B cell (primary cell): ENCODE measurements around the gene HFE. TPM values are rescaled to one million over a fixed set of nuclear protein-coding genes. Genes with fewer than 3 reads are reported as not detected.

Experiments
- ATAC-seq: fragments of 200-7000 bp; cut with Tn5 transposase; one replicate; pipeline ENCODE4 v1.10.0; 2021; ENCODE audit warnings: low read depth, mild to moderate bottlenecking, moderate number of reproducible peaks, moderate library complexity
- CTCF ChIA-PET: fragments of 350-600 bp; sonication (Branson Sonifier 250); formaldehyde crosslinking; loops from one replicate; lab custom pipeline; 2021; ENCODE audit warnings: antibody characterized with exemption, inconsistent platforms; lab: Charles Lee
- POLR2A ChIA-PET: fragments of 350-600 bp; sonication (Branson Sonifier 250); formaldehyde crosslinking; loops from one replicate; lab custom pipeline; 2021; ENCODE audit warnings: antibody characterized with exemption; lab: Charles Lee
- DNase-seq: peaks from one replicate; pipeline ENCODE4 v3.0.0; 2013
- H2AFZ ChIP-seq: 2 replicates; pipeline ENCODE4 v1.6.1; 2012; ENCODE audit warnings: mild to moderate bottlenecking, low read depth, low read length; ENCODE audit not compliant: insufficient read depth, poor library complexity, severe bottlenecking
- H3K27ac ChIP-seq, 2 donors: 1 replicate in 1 of 2; 2 replicates in 1 of 2; pipeline ENCODE4 v1.5.1; 2012 to 2013; ENCODE audit warnings: low read length in 2 of 2, mild to moderate bottlenecking in 2 of 2, moderate library complexity in 1 of 2
- H3K27me3 ChIP-seq, 4 experiments: fragments of 200-600 bp in 1 of 4; sonication (generic) in 1 of 4; replicated peaks in 1 of 4; 1 replicate in 2 of 4; 2 replicates in 2 of 4; pipeline versions ENCODE4 v1.6.1 to v1.7.0; 2013 to 2016; ENCODE audit warnings: low read length in 3 of 4, mild to moderate bottlenecking in 2 of 4, mixed read lengths in 1 of 4, moderate library complexity in 1 of 4; ENCODE audit not compliant: insufficient read depth in 4 of 4, control insufficient read depth in 3 of 4; ENCODE audit errors: control extremely low read depth in 1 of 4
- H3K36me3 ChIP-seq, 2 experiments: replicated peaks in 1 of 2; 1 replicate in 1 of 2; 2 replicates in 1 of 2; pipeline versions ENCODE4 v1.6.1 to v1.7.1; 2013; ENCODE audit warnings: low read length in 1 of 2; ENCODE audit not compliant: insufficient read depth in 2 of 2, control insufficient read depth in 1 of 2; ENCODE audit errors: control extremely low read depth in 1 of 2, extremely low read depth in 1 of 2
- H3K4me1 ChIP-seq, 2 donors: fragments of 200-600 bp in 1 of 2; sonication (generic) in 1 of 2; 1 replicate in 1 of 2; 2 replicates in 1 of 2; pipeline versions ENCODE4 v1.5.1 to v1.6.1; 2013 to 2017; ENCODE audit warnings: low read length in 2 of 2; ENCODE audit not compliant: control insufficient read depth in 2 of 2, insufficient read depth in 2 of 2
- H3K4me2 ChIP-seq: replicated peaks from 2 replicates; pipeline ENCODE3; 2012; ENCODE audit warnings: mild to moderate bottlenecking, low read depth, low read length; ENCODE audit not compliant: poor library complexity, severe bottlenecking
- H3K4me3 ChIP-seq, 5 experiments: fragments of 200-600 bp in 1 of 5; sonication (generic) in 1 of 5; 1 replicate in 3 of 5; 2 replicates in 2 of 5; pipeline versions ENCODE4 v1.5.1 to v1.7.0; 2011 to 2016; ENCODE audit warnings: low read length in 4 of 5, mild to moderate bottlenecking in 4 of 5, low read depth in 2 of 5, control low read depth in 1 of 5, moderate library complexity in 1 of 5; ENCODE audit not compliant: insufficient read depth in 1 of 5; ENCODE audit errors: control extremely low read depth in 1 of 5, extremely low read depth in 1 of 5
- H3K79me2 ChIP-seq: fragments of 200-600 bp; sonication (generic); one replicate; pipeline ENCODE4 v1.6.0; 2016; ENCODE audit warnings: low read length; ENCODE audit not compliant: control insufficient read depth, insufficient read depth
- H3K9ac ChIP-seq: fragments of 200-600 bp; sonication (generic); 2 replicates; pipeline ENCODE4 v1.6.1; 2017; ENCODE audit warnings: mild to moderate bottlenecking, low read length, moderate library complexity
- H3K9me3 ChIP-seq, 3 donors: one replicate each; pipeline versions ENCODE4 v1.6.1 to v1.7.1; 2013; ENCODE audit warnings: low read length in 2 of 3; ENCODE audit not compliant: control insufficient read depth in 2 of 3, insufficient read depth in 1 of 3; ENCODE audit errors: control extremely low read depth in 1 of 3
- H4K20me1 ChIP-seq: 2 replicates; pipeline ENCODE4 v1.6.0; 2012; ENCODE audit warnings: mild to moderate bottlenecking, low read length; ENCODE audit not compliant: insufficient read depth, control insufficient read depth, poor library complexity, severe bottlenecking
- H3K27ac Mint-ChIP-seq: one replicate; pipeline ENCODE4 v1.8.0; 2021; ENCODE audit warnings: mixed read lengths
- H3K27me3 Mint-ChIP-seq: one replicate; pipeline ENCODE4 v1.8.0; 2021; ENCODE audit warnings: mixed read lengths
- H3K4me1 Mint-ChIP-seq: one replicate; pipeline ENCODE4 v1.8.0; 2021; ENCODE audit warnings: mixed read lengths
- H3K4me3 Mint-ChIP-seq: one replicate; pipeline ENCODE4 v1.8.0; 2021; ENCODE audit warnings: mixed read lengths
- H3K9me3 Mint-ChIP-seq: one replicate; pipeline ENCODE4 v1.8.0; 2022; ENCODE audit warnings: mixed read lengths; ENCODE audit not compliant: insufficient read depth
- CTCF ChIP-seq: fragments of 200-600 bp; IDR thresholded peaks from one replicate; pipeline ENCODE4 v1.8.0; 2022; ENCODE audit warnings: antibody characterized with exemption, mild to moderate bottlenecking
- EZH2 ChIP-seq: IDR thresholded peaks from 2 replicates; pipeline ENCODE4 v1.6.1; 2012; ENCODE audit warnings: borderline replicate concordance, low read depth, mild to moderate bottlenecking, moderate library complexity, low read length; ENCODE audit not compliant: insufficient read depth, poor library complexity, severe bottlenecking
- WGBS: methylation state at CpG from one replicate; pipeline ENCODE4 v1.1.5; 2013; ENCODE audit warnings: missing lambda C conversion rate; ENCODE audit not compliant: insufficient coverage; 5-methylcytosine and 5-hydroxymethylcytosine counted together
- intact Hi-C: fragments of 100-400 bp; cut with micrococcal nuclease; formaldehyde crosslinking; loops from one replicate; pipeline ENCODE4 v1.10.0; 2022
- polyA plus RNA-seq: library from polyadenylated mRNA; depleted of rRNA; stranded (reverse); fragments of >200 nt; gene quantifications from 2 replicates; pipeline ENCODE4 v1.2.3, GENCODE V29; 2012
- total RNA-seq, 2 donors: library from RNA; stranded (reverse); fragments of 120-200 nt in 1 of 2; gene quantifications; 1 replicate in 1 of 2; 2 replicates in 1 of 2; pipeline versions ENCODE4 v1.2.3 to v1.2.4, GENCODE V29; 2013 to 2022

HFE gene
- total and polyA plus RNA-seq, 2 donors (not counting 1 experiment from before 2014, with no cell fraction given): 5.9 to 6.3 TPM

GRCh38 chr6:26140254-26140966 lies 53.2 kb downstream of the HFE start:
- CTCF ChIA-PET: no interaction called here
- intact Hi-C loops: no loop called here
- DNase-seq (no peak), ATAC-seq (no peak)
- Mint-ChIP-seq H3K27ac (no peak overlapping the region), H3K9me3 (no peaks in the 10 kb centered on the region), H3K27me3 (no peaks in the 10 kb centered on the region), H3K4me3 (no peak overlapping the region), H3K4me1 (peaks cover 14% of the 10 kb centered on the region)
- Histone ChIP-seq H3K79me2 (peaks cover 3% of the 10 kb centered on the region), H3K4me2 (no peak overlapping the region), H3K4me1 (no peaks in the 10 kb centered on the region), H3K4me3 (no peak overlapping the region), H3K36me3 (peaks cover 3 to 33% of the 10 kb centered on the region in 2 experiments), H3K9me3 (no peaks in the 10 kb centered on the region), H3K27ac (peak overlapping the region in 1 of 2 donors; percentile 9), H3K9ac (no peak overlapping the region), H2AFZ (no peak overlapping the region), H4K20me1 (peaks cover 3% of the 10 kb centered on the region), H3K27me3 (no peaks in the 10 kb centered on the region)
- no peak for TF ChIP-seq CTCF
- TF ChIP-seq EZH2: no peak
- POLR2A ChIA-PET: no interaction called here
- 92% methylated on average over 2 of the region's 4 CpGs for WGBS

GRCh38 chr6:26140967-26141294 lies 53.7 kb downstream of the HFE start:
- TF ChIP-seq CTCF (no peak), EZH2 (no peak)
- intact Hi-C loops: no loop called here

More at GRCh38 chr6:26140967-26141294, 53.7 kb downstream of the HFE start:
- Histone ChIP-seq H3K27me3 (no peaks in the 10 kb centered on the region), H3K4me1 (no peaks in the 10 kb centered on the region), H3K79me2 (peaks cover 3% of the 10 kb centered on the region), H3K9me3 (no peaks in the 10 kb centered on the region), H3K4me2 (no peak overlapping the region), H3K9ac (no peak overlapping the region), H4K20me1 (peaks cover 3% of the 10 kb centered on the region), H2AFZ (no peak overlapping the region), H3K27ac (no peak overlapping the region), H3K4me3 (no peak overlapping the region), H3K36me3 (peaks cover 3 to 33% of the 10 kb centered on the region in 2 experiments)
- WGBS: 100% methylated on average over 2 of the region's 3 CpGs
- Mint-ChIP-seq H3K27ac (no peak overlapping the region), H3K27me3 (no peaks in the 10 kb centered on the region), H3K4me1 (peaks cover 10% of the 10 kb centered on the region), H3K9me3 (no peaks in the 10 kb centered on the region), H3K4me3 (no peak overlapping the region)
- DNase-seq (no peak), ATAC-seq (no peak)
- POLR2A ChIA-PET: interaction anchor here (0.6 to 1.4 kb wide), 2 partner anchors 16 to 1006 kb away, joined by 5 to 10 read pairs; a partner anchor contains a TSS
- CTCF ChIA-PET: no interaction called here
